ENCODE results near the gene MATN1. TPM values are rescaled to one million over a fixed set of nuclear protein-coding genes. Genes with fewer than 3 reads are reported as not detected.

Gene MATN1
- polyA plus RNA-seq, 1 donor (not counting 4 experiments of a cell fraction or from before 2014, with no cell fraction given) = 0.05 TPM

DNA sequence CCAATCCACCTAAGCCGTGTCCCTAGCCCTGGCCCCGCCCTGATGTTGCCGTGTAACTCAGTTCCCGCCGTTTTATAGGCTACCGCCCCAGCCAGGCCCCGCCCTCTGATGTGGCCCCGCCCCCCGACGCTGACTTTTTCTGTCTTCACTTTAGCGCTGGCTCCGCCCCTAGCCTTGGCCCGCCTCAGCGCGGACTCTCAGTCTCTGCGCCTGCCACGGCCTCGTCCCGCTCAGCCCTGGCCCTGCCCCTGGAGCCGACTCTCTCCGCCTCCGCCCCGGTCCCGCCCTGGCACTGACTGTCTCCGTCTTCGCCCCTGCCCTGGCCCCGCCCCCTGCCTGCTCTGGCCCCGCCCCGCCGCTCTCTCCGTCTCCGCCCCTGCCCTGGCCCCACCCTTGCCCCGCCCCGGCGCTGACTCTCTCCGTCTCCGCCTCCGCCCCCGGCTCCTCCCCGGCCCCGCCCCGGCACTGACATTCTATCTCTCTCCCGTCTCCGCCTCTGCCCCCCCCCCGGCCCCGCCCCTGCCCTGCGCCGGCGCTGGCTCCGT, 5.2 kb downstream of the MATN1 start:
- H3K9ac ChIP-seq (ENCODE audit: control insufficient read depth, extremely low read depth, insufficient read depth, low read length) = no peak overlapping the region
- FAIRE-seq (peak; percentile 69), DNase-seq (ENCODE audit: low read depth, low spot score) (peak; percentile 81)
- H3K27me3 ChIP-seq (ENCODE audit: control insufficient read depth, extremely low read depth, insufficient read depth, low read length) = no peaks in the 10 kb centered on the region
- H3K4me1 ChIP-seq (ENCODE audit: control insufficient read depth, extremely low read depth, insufficient read depth, low read length) = peaks cover 21% of the 10 kb centered on the region
- no peak overlapping the region for H3K27ac ChIP-seq (ENCODE audit: control insufficient read depth, insufficient read depth, low read length)
- TF ChIP-seq CTCF (optimal IDR thresholded peaks at IDR 0.05 in 1 of 3, IDR thresholded peaks at IDR 0.05 in 1 of 3, conservative IDR thresholded peaks at IDR 0.05 in 1 of 3; ENCODE audit: extremely low read depth in 1 of 3, insufficient read depth in 2 of 3, low read length in 3 of 3) = no peak
- no peak for TF ChIP-seq EZH2 (IDR thresholded peaks at IDR 0.05; ENCODE audit: low read length)
- H3K36me3 ChIP-seq (ENCODE audit: control insufficient read depth in 2 of 2, extremely low read depth in 1 of 2, insufficient read depth in 2 of 2, low read length in 2 of 2) = peaks cover 0 to 2% of the 10 kb centered on the region in 2 experiments
- H2AFZ ChIP-seq (ENCODE audit: control insufficient read depth, low read length) = peak overlapping the region; percentile 32
- dilution Hi-C loops (cut with MboI; ENCODE audit: extremely low pct_ligation_motif_present, low sequenced_read_pairs) = no loop called here
- H3K9me3 ChIP-seq (ENCODE audit: control insufficient read depth, low read depth, low read length) = no peaks in the 10 kb centered on the region
- no peaks in the 10 kb centered on the region for H4K20me1 ChIP-seq (ENCODE audit: control insufficient read depth, extremely low read depth, insufficient read depth, low read length)
- no peaks in the 10 kb centered on the region for H3K79me2 ChIP-seq (ENCODE audit: control insufficient read depth, insufficient read depth, low read length)
- H3K4me2 ChIP-seq (ENCODE audit: control insufficient read depth, extremely low read depth, insufficient read depth, low read depth, low read length) = no peak overlapping the region
- H3K4me3 ChIP-seq (ENCODE audit: control insufficient read depth in 2 of 3, extremely low read depth in 1 of 3, insufficient read depth in 2 of 3, low read depth in 1 of 3, low read length in 3 of 3) = peak overlapping the region in 2 of 3 experiments; percentile 17 to 46
- H3K9me1 ChIP-seq (ENCODE audit: control insufficient read depth, extremely low read depth, insufficient read depth, low read length) = no peaks in the 10 kb centered on the region

DNA sequence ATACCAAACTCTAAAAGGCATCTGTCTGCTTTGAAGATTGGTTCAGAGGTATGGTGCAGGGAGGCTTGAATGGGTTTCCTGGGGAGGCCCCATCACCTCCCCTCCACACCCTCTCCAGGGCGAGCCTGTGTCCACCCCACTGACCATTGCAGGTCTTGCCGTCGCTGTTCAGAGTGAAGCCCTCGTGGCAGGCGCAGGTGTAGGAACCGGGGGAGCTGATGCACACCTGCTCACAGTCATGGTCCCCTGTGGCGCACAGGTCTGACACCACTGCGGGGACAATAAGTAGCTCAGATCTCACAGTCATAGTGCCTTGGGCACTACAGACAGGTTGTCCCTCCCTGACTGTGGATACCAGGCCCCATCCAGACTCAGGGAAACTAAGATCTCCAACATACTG, 6.7 kb downstream of the MATN1 start:
- Histone ChIP-seq H4K20me1 (ENCODE audit: control insufficient read depth, extremely low read depth, insufficient read depth, low read length) (no peaks in the 10 kb centered on the region), H3K27ac (ENCODE audit: control insufficient read depth, insufficient read depth, low read length) (no peak overlapping the region), H3K4me3 (ENCODE audit: control insufficient read depth in 2 of 3, extremely low read depth in 1 of 3, insufficient read depth in 2 of 3, low read depth in 1 of 3, low read length in 3 of 3) (no peak overlapping the region), H3K9me3 (ENCODE audit: control insufficient read depth, low read depth, low read length) (no peaks in the 10 kb centered on the region), H2AFZ (ENCODE audit: control insufficient read depth, low read length) (no peak overlapping the region), H3K27me3 (ENCODE audit: control insufficient read depth, extremely low read depth, insufficient read depth, low read length) (no peaks in the 10 kb centered on the region), H3K79me2 (ENCODE audit: control insufficient read depth, insufficient read depth, low read length) (no peaks in the 10 kb centered on the region), H3K9me1 (ENCODE audit: control insufficient read depth, extremely low read depth, insufficient read depth, low read length) (no peaks in the 10 kb centered on the region), H3K4me2 (ENCODE audit: control insufficient read depth, extremely low read depth, insufficient read depth, low read depth, low read length) (no peak overlapping the region), H3K36me3 (ENCODE audit: control insufficient read depth in 2 of 2, extremely low read depth in 1 of 2, insufficient read depth in 2 of 2, low read length in 2 of 2) (no peaks in the 10 kb centered on the region), H3K4me1 (ENCODE audit: control insufficient read depth, extremely low read depth, insufficient read depth, low read length) (peaks cover 21% of the 10 kb centered on the region), H3K9ac (ENCODE audit: control insufficient read depth, extremely low read depth, insufficient read depth, low read length) (no peak overlapping the region)
- TF ChIP-seq CTCF (optimal IDR thresholded peaks at IDR 0.05 in 1 of 3, IDR thresholded peaks at IDR 0.05 in 1 of 3, conservative IDR thresholded peaks at IDR 0.05 in 1 of 3; ENCODE audit: extremely low read depth in 1 of 3, insufficient read depth in 2 of 3, low read length in 3 of 3) = no peak
- no peak for TF ChIP-seq EZH2 (IDR thresholded peaks at IDR 0.05; ENCODE audit: low read length)
- FAIRE-seq = no peak
- dilution Hi-C loops (cut with MboI; ENCODE audit: extremely low pct_ligation_motif_present, low sequenced_read_pairs) = no loop called here
- no peak for DNase-seq (ENCODE audit: low read depth, low spot score)

Measured in keratinocyte (primary cell).